Nephron progenitor cell (in vitro differentiated cells): ENCODE results near the gene NTF3.

ENCODE experiments used
- DNase-seq: peaks from one replicate; pipeline ENCODE4 v3.0.0; 2021
- H3K27ac Mint-ChIP-seq: 2 replicates; pipeline ENCODE4 v1.8.0; 2021; ENCODE audit warnings: mild to moderate bottlenecking, moderate library complexity, mixed read lengths
- H3K27me3 Mint-ChIP-seq: 2 replicates; pipeline ENCODE4 v1.8.0; 2021; ENCODE audit warnings: mild to moderate bottlenecking, low read depth, mixed read lengths; ENCODE audit not compliant: poor library complexity
- H3K36me3 Mint-ChIP-seq: 2 replicates; pipeline ENCODE4 v1.8.0; 2021; ENCODE audit warnings: low read depth, mixed read lengths
- H3K4me1 Mint-ChIP-seq: 2 replicates; pipeline ENCODE4 v1.8.0; 2021; ENCODE audit warnings: mixed read lengths
- H3K4me3 Mint-ChIP-seq: 2 replicates; pipeline ENCODE4 v1.8.0; 2021; ENCODE audit warnings: mild to moderate bottlenecking, moderate library complexity, mixed read lengths
- H3K9me3 Mint-ChIP-seq: 2 replicates; pipeline ENCODE4 v1.8.0; 2021; ENCODE audit warnings: mild to moderate bottlenecking, moderate library complexity, mixed read lengths
- CTCF ChIP-seq: fragments of 200-600 bp; sonication (generic); IDR thresholded peaks from 2 replicates; pipeline ENCODE4 v1.5.0; 2021; ENCODE audit warnings: antibody characterized with exemption

NTF3 gene

DNA sequence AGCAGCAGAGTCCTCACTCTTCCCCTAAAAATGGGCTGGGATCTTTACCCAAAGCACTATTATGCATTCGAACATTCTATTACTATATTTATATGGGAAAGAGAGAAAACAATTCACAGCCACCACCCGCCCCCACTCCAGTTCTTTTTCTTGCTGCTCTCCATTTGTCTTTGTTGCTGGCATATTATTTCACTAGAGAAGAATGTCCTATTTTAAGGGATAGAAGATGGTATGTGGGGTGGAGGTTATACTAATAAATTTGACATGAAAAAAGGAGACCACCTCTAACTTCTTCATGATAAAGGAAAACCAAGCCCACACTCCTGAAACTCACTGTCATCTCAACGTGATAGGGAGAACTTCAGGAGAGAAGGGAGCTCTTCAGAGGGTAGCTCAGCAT is 28.5 kb upstream of the NTF3 start:
- H3K9me3 Mint-ChIP-seq, result no peaks in the 10 kb centered on the region
- peaks cover 26% of the 10 kb centered on the region for H3K4me1 Mint-ChIP-seq
- TF ChIP-seq CTCF, result no peak
- H3K4me3 Mint-ChIP-seq, result no peak overlapping the region
- no peak for DNase-seq
- H3K27me3 Mint-ChIP-seq, result peaks cover 73% of the 10 kb centered on the region
- no peak overlapping the region for H3K27ac Mint-ChIP-seq
- H3K36me3 Mint-ChIP-seq, result no peaks in the 10 kb centered on the region

- peak overlapping the region; percentile 29 for H3K4me3 Mint-ChIP-seq
- peak; percentile 32 for DNase-seq
- peaks cover 56% of the 10 kb centered on the region for H3K27me3 Mint-ChIP-seq
- no peak for TF ChIP-seq CTCF
- peaks cover 7% of the 10 kb centered on the region for H3K9me3 Mint-ChIP-seq
- H3K27ac Mint-ChIP-seq, result no peak overlapping the region
- peaks cover 26% of the 10 kb centered on the region for H3K4me1 Mint-ChIP-seq
- H3K36me3 Mint-ChIP-seq, result no peaks in the 10 kb centered on the region
Observed at GRCh38 chr12:5407034-5407856, 24.7 kb upstream of the NTF3 start.

GRCh38 chr12:5409619-5410018 is 22.3 kb upstream of the NTF3 start:
- no peaks in the 10 kb centered on the region for H3K36me3 Mint-ChIP-seq
- H3K9me3 Mint-ChIP-seq, result peaks cover 10% of the 10 kb centered on the region
- no peak overlapping the region for H3K4me3 Mint-ChIP-seq
- TF ChIP-seq CTCF, result no peak
- peaks cover 26% of the 10 kb centered on the region for H3K4me1 Mint-ChIP-seq
- H3K27me3 Mint-ChIP-seq, result peaks cover 39% of the 10 kb centered on the region
- no peak for DNase-seq
- no peak overlapping the region for H3K27ac Mint-ChIP-seq

DNA sequence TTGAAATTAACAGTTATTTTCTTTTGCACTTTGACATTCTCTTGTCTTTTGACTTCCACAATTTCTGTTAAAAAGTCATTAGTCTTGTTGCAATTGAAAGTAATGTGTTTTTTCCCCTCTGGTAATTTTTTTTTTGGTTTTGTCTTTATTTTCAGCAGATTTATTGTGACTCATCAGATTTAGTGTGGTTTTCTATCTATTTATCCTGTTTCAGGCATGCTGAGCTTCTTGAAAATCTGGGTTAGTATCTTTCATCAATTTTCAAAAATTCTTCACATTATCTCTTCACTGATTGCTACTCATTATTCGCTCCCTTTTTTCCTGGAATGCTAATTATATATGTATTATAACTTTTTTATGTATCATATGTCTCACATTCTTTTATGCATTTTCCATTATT is 15.3 kb upstream of the NTF3 start:
- TF ChIP-seq CTCF, result no peak
- Mint-ChIP-seq H3K36me3 (no peaks in the 10 kb centered on the region), H3K4me3 (no peak overlapping the region), H3K9me3 (peaks cover 24% of the 10 kb centered on the region), H3K27me3 (peaks cover 14% of the 10 kb centered on the region), H3K27ac (no peak overlapping the region), H3K4me1 (no peaks in the 10 kb centered on the region)
- no peak for DNase-seq

DNA sequence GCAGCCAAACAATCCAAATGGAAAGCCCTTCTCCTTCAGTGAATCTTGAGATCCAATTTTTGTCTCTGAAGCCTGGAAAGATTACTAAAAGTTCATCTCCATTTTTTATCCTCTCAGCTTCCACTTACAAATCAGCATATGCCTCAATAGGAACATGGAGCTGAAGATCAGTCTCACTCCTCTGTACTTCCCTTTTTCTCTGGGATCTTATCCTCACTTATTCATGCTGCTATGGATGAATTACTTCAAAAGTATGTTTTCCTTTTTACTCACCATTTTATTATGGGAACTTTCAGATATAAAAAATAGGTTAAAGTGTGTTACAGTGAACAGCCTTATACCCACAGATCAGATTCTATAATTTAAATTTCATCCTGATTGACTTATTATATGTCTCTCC is 14.4 kb upstream of the NTF3 start:
- no peaks in the 10 kb centered on the region for H3K36me3 Mint-ChIP-seq
- DNase-seq, result no peak
- H3K27ac Mint-ChIP-seq, result no peak overlapping the region
- no peaks in the 10 kb centered on the region for H3K4me1 Mint-ChIP-seq
- H3K27me3 Mint-ChIP-seq, result peaks cover 18% of the 10 kb centered on the region
- peaks cover 15% of the 10 kb centered on the region for H3K9me3 Mint-ChIP-seq
- no peak for TF ChIP-seq CTCF
- no peak overlapping the region for H3K4me3 Mint-ChIP-seq
